CD4-positive, alpha-beta memory T cell (primary cell): ENCODE results near the gene UBE2B. TPM values are rescaled to one million over a fixed set of nuclear protein-coding genes. Genes with fewer than 3 reads are reported as not detected.
"Not testable (repeated sequence)": the region's sequence is repeated elsewhere in the genome, so short reads cannot be mapped to it uniquely, and the experiment has no call there.

ENCODE experiments used
- CTCF ChIA-PET: fragments of 350-600 bp; sonication (Branson Sonifier 250); formaldehyde crosslinking; loops from one replicate; lab custom pipeline; 2021; ENCODE audit warnings: inconsistent platforms; ENCODE audit not compliant: partially characterized antibody; lab: Charles Lee
- POLR2A ChIA-PET: fragments of 350-600 bp; sonication (Branson Sonifier 250); formaldehyde crosslinking; loops from one replicate; lab custom pipeline; 2021; ENCODE audit not compliant: partially characterized antibody; lab: Charles Lee
- DNase-seq, 5 donors: peaks; one replicate each; pipeline versions ENCODE4 v3.0.0 to v3.0.0-alpha.2; 2020 to 2022; ENCODE audit warnings: mixed read lengths in 1 of 5
- H3K27ac ChIP-seq: one replicate; pipeline ENCODE4 v1.7.0; 2013; ENCODE audit warnings: low read depth, low read length
- H3K27me3 ChIP-seq: 2 replicates; pipeline ENCODE4 v1.7.0; 2013; ENCODE audit warnings: mild to moderate bottlenecking, low read length, moderate library complexity; ENCODE audit not compliant: insufficient read depth
- H3K36me3 ChIP-seq: 2 replicates; pipeline ENCODE4 v1.7.0; 2013; ENCODE audit warnings: mild to moderate bottlenecking, low read length, moderate library complexity; ENCODE audit not compliant: insufficient read depth
- H3K4me1 ChIP-seq: 2 replicates; pipeline ENCODE4 v1.7.0; 2013; ENCODE audit warnings: mild to moderate bottlenecking, low read length, moderate library complexity; ENCODE audit not compliant: insufficient read depth
- H3K4me3 ChIP-seq, 2 donors: one replicate each; pipeline ENCODE4 v1.7.0; 2013; ENCODE audit warnings: low read length in 2 of 2, mild to moderate bottlenecking in 1 of 2
- H3K9me3 ChIP-seq, 2 donors: one replicate each; pipeline ENCODE4 v1.7.0; 2013; ENCODE audit warnings: low read length in 2 of 2, control low read depth in 1 of 2; ENCODE audit not compliant: control insufficient read depth in 1 of 2
- H3K27ac Mint-ChIP-seq, 7 donors: one replicate each; pipeline ENCODE4 v1.8.0; 2020 to 2021; ENCODE audit warnings: mixed read lengths in 7 of 7, mild to moderate bottlenecking in 6 of 7, inconsistent platforms in 3 of 7, moderate library complexity in 3 of 7
- H3K27me3 Mint-ChIP-seq, 2 donors: one replicate each; pipeline ENCODE4 v1.8.0; 2020 to 2021; ENCODE audit warnings: mixed read lengths in 2 of 2
- H3K36me3 Mint-ChIP-seq, 2 donors: one replicate each; pipeline ENCODE4 v1.8.0; 2020 to 2021; ENCODE audit warnings: mixed read lengths in 2 of 2, inconsistent platforms in 1 of 2, mild to moderate bottlenecking in 1 of 2
- H3K4me1 Mint-ChIP-seq, 4 donors: one replicate each; pipeline ENCODE4 v1.8.0; 2020 to 2021; ENCODE audit warnings: mixed read lengths in 4 of 4, mild to moderate bottlenecking in 1 of 4
- H3K4me3 Mint-ChIP-seq, 8 donors: one replicate each; pipeline ENCODE4 v1.8.0; 2020 to 2021; ENCODE audit warnings: mixed read lengths in 8 of 8, mild to moderate bottlenecking in 7 of 8, moderate library complexity in 6 of 8, inconsistent platforms in 3 of 8
- H3K9me3 Mint-ChIP-seq, 8 donors: one replicate each; pipeline ENCODE4 v1.8.0; 2020 to 2021; ENCODE audit warnings: mixed read lengths in 8 of 8, mild to moderate bottlenecking in 5 of 8, inconsistent platforms in 3 of 8, moderate library complexity in 1 of 8
- intact Hi-C: fragments of 100-400 bp; cut with micrococcal nuclease; formaldehyde crosslinking; loops from one replicate; pipeline ENCODE4 v1.15.1; 2023
- polyA plus RNA-seq, 2 donors: library from polyadenylated mRNA; unstranded; fragments of 300-500 nt; fragmentation: Illumina TruSeq; gene quantifications; one replicate each; pipeline ENCODE4 v1.2.3, GENCODE V29; 2021
- total RNA-seq, 2 experiments: library from RNA; stranded (reverse); gene quantifications; one replicate each; pipeline ENCODE4 v1.2.3, GENCODE V29; 2021

UBE2B gene
- total RNA-seq, result 100 to 1,000 TPM; 121 to 124 TPM
- polyA plus RNA-seq, result 100 to 1,000 TPM in 1 of 2 donors, 10 to 100 TPM in 1; 86.9 to 118 TPM

DNA sequence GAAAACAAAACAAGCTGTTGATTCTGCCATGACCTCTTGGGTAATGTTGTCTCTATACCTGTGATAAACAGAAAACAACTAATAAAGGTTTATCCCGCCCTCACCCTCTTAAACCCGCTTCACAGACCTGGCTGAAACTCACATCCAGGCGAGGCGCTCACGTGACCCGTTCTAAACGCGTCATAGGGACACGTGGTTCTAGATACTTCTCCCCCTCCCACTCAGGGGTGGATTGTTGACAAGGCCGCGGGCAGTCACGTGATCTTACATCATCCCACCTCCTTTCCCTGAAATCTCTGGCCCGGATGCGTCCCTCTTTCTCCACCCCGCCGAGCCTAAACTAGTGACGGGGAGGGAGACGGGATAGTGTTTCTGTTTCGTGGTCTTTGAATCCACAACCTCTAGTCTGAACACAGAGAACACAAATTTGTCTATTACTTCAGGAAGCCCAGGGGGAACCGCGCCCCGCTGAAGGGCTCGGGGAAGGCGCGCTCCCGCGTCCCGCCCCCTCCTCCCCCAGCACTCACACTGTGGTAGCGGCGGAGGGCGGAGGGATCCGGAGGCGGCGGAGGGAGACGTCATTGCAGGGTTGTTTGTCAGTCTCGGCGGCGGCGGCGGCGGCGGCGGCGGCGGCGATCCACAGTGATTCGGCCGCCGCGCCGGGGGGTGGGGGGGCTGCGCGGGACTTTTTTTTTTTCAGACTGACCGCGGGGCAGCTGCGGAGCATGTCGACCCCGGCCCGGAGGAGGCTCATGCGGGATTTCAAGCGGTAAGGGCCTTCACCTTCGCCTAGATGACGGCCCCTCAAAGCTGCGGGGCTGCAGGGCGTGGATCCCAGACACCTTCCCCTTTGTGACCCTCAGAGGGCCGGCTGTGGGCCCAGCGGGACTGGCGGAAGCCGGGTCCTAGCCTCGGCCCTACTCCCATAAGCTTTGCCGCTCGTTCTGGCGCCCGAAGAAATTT, at the start of gene UBE2B:
TSS of gene UBE2B (plus strand) at position 699 of the 963 bp plus-strand sequence. CDS start at position 726, 27 bp downstream.
- intact Hi-C loops, result loop anchor here (1.0 to 5.0 kb wide), 6 partner anchors 40 to 277 kb away; partner anchors contain the start of genes CDKN2AIPNL, JADE2, SAR1B and SEC24A
- H3K4me3 Mint-ChIP-seq, result peak within 1 kb of the TSS; percentile 96 to 99 (median 98)
- Histone ChIP-seq H3K36me3 (no peaks in the 10 kb centered on the region), H3K4me1 (peaks cover 52% of the 10 kb centered on the region), H3K4me3 (peak within 1 kb of the TSS; percentile 86 to 92), H3K27me3 (no peaks in the 10 kb centered on the region), H3K27ac (peak within 1 kb of the TSS; percentile 99), H3K9me3 (no peaks in the 10 kb centered on the region)
- peak; percentile 98 to 99 (median 98) for DNase-seq
- ChIA-PET CTCF (interaction anchor here (0.9 to 4.1 kb wide), 12 partner anchors 11 to 207 kb away, joined by 3 to 20 read pairs (median 6); partner anchors contain the start of gene CDKN2AIPNL), POLR2A (interaction anchor here (0.6 to 7.0 kb wide), 39 partner anchors 8 to 533 kb away, joined by 3 to 159 read pairs (median 4); partner anchors contain the start of genes CAMLG, CDKN2AIPNL, JADE2 and PCBD2)
- H3K27ac Mint-ChIP-seq, result peak within 1 kb of the TSS; percentile 97 to 100 (median 100)
- peaks cover 40 to 78% (median 49%) of the 10 kb centered on the region in 4 donors for H3K4me1 Mint-ChIP-seq
- H3K27me3 Mint-ChIP-seq, result peaks cover 0 to 5% of the 10 kb centered on the region in 2 donors
- peaks cover 13 to 48% of the 10 kb centered on the region in 2 donors for H3K36me3 Mint-ChIP-seq
- H3K9me3 Mint-ChIP-seq, result peaks cover 0 to 13% (median under 1%) of the 10 kb centered on the region in 8 donors

DNA sequence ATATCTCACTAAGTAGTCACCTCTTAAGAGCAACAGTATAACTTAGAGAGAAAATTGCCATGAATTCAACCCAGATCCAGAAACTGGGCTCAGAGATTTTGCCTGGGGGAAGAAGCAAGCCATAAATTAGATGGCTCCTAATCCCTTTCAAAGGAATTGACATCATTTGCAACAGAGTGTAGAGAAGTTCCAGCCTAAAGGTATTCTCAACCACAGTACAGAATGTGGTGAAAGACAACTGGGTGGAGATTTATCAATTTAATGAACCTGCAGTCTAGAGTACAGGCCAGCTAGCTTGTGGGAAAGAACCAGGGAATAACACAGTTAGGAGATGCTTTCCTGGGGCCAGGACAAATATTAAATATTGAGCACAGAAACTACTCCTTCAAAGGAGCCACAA, 44.0 kb upstream of the UBE2B start:
- Mint-ChIP-seq H3K9me3 (peaks cover 4 to 50% (median 32%) of the 10 kb centered on the region in 8 donors), H3K36me3 (peaks cover 9 to 14% of the 10 kb centered on the region in 2 donors), H3K27ac (no peak overlapping the region), H3K27me3 (no peaks in the 10 kb centered on the region), H3K4me1 (no peaks in the 10 kb centered on the region), H3K4me3 (no peak overlapping the region)
- Histone ChIP-seq H3K27me3 (no peaks in the 10 kb centered on the region), H3K36me3 (no peaks in the 10 kb centered on the region), H3K4me3 (no peak overlapping the region), H3K9me3 (peaks cover 4 to 11% of the 10 kb centered on the region in 2 donors), H3K27ac (no peak overlapping the region), H3K4me1 (no peaks in the 10 kb centered on the region)
- ChIA-PET CTCF (interaction anchor here (0.9 kb wide), 1 partner anchor 142 kb away, joined by 3 read pairs; no protein-coding TSS in a partner anchor), POLR2A (no interaction called here)
- DNase-seq, result no peak
- intact Hi-C loops, result no loop called here

DNA sequence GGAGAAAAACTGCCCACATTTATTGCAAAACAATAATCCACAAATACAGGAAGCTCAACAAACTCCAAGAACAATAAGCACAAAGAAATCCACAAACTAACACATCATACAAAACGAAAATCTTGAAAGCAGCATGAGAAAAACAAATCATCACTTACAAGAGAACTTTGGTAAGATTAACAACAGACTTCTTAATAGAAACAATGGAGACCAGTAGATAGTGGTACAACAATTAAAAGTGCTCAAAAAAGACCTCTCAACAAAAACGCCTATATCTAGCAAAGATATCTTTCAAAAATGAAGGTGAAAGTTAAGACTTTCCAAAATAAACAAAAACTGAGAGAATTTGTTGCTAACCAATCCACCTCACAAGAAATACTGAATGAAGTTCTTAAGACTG, 42.8 kb upstream of the UBE2B start:
- H3K27me3 Mint-ChIP-seq, result no peaks in the 10 kb centered on the region
- CTCF ChIA-PET, result no interaction called here

DNA sequence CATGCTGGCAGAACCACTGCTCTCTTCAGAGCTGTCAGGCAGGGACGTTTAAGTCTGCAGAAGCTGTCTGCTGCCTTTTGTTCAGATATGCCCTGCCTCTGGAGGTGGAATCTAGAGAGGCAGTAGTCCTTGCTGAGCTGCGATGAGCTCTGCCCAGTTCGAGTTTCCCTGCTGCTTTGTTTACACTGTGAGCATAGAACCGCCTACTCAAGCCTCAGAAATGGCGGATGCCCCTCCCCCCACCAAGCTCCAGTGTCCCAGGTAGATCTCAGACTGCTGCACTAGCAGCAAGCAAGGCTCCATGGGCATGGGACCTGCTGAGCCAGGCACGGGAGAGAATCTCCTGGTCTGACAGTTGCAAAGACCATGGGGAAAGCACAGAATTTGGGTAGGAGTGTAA, 34.5 kb upstream of the UBE2B start:
- POLR2A ChIA-PET, H3K4me1 ChIP-seq: not testable (repeated sequence)

More for the DNA sequence above, 42.8 kb upstream of the UBE2B start:
- H3K36me3 ChIP-seq, result no peaks in the 10 kb centered on the region
- Mint-ChIP-seq H3K9me3 (peaks cover 4 to 59% (median 45%) of the 10 kb centered on the region in 8 donors), H3K27ac (no peak overlapping the region), H3K36me3 (peaks cover 13 to 22% of the 10 kb centered on the region in 2 donors), H3K4me3 (no peak overlapping the region), H3K4me1 (no peaks in the 10 kb centered on the region)
- peaks cover 4 to 11% of the 10 kb centered on the region in 2 donors for H3K9me3 ChIP-seq
- intact Hi-C loops, result no loop called here
- H3K4me1 ChIP-seq, result no peaks in the 10 kb centered on the region
- DNase-seq, result no peak
- no peak overlapping the region for H3K4me3 ChIP-seq
- POLR2A ChIA-PET, result no interaction called here
- no peak overlapping the region for H3K27ac ChIP-seq
- H3K27me3 ChIP-seq, result no peaks in the 10 kb centered on the region

DNA sequence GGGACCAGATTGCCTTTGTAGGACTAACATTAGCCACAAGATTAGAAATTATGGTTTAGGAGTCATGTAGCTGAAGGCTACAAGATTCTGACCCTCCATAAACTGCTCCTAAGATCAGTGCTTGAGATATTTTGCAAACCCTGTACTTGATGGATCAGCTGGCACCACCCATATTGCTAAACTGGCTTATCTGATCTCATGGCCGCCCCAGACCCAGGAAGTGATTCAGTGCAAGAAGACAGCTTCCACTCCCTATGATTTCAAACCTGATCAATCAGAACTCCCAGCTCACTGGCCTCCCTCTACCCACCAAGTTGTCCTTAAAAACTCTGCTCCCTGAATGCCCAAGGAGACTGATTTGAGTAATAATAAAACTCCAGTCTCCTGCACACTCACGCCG, 27.9 kb upstream of the UBE2B start:
- POLR2A ChIA-PET, H3K4me3 Mint-ChIP-seq: not testable (repeated sequence)

More for the DNA sequence above, 34.5 kb upstream of the UBE2B start:
- H3K27ac Mint-ChIP-seq, intact Hi-C loops, H3K4me1 Mint-ChIP-seq, H3K9me3 ChIP-seq, CTCF ChIA-PET, H3K36me3 ChIP-seq, H3K4me3 ChIP-seq, H3K36me3 Mint-ChIP-seq, H3K27ac ChIP-seq, H3K27me3 ChIP-seq, H3K4me3 Mint-ChIP-seq, DNase-seq, H3K27me3 Mint-ChIP-seq: not testable (repeated sequence)
- H3K9me3 Mint-ChIP-seq, result peaks cover 0 to 36% (median 31%) of the 10 kb centered on the region in 8 donors

DNA sequence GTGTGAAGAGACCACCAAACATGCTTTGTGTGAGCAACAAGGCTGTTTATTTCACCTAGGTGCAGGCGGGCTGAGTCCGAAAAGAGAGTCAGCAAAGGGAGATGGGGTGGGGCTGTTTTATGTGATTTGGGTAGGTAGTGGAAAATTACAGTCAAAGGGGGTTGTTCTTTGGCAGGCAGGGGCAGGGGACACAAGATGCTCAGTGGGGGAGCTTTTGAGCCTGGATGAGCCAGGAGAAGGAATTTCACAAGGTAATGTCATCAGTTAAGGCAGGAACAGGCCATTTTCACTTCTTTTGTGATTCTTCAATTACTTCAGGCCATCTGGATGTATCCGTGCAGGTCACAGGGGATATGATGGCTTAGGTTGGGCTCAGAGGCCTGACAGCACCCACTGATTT, 25.9 kb upstream of the UBE2B start:
- intact Hi-C loops, H3K4me3 Mint-ChIP-seq: not testable (repeated sequence)

More for the DNA sequence above, 27.9 kb upstream of the UBE2B start:
- H3K9me3 ChIP-seq, H3K27ac ChIP-seq, DNase-seq, intact Hi-C loops, H3K27me3 ChIP-seq, H3K27me3 Mint-ChIP-seq, H3K36me3 ChIP-seq, CTCF ChIA-PET, H3K9me3 Mint-ChIP-seq, H3K36me3 Mint-ChIP-seq, H3K27ac Mint-ChIP-seq, H3K4me1 Mint-ChIP-seq, H3K4me3 ChIP-seq, H3K4me1 ChIP-seq: not testable (repeated sequence)

DNA sequence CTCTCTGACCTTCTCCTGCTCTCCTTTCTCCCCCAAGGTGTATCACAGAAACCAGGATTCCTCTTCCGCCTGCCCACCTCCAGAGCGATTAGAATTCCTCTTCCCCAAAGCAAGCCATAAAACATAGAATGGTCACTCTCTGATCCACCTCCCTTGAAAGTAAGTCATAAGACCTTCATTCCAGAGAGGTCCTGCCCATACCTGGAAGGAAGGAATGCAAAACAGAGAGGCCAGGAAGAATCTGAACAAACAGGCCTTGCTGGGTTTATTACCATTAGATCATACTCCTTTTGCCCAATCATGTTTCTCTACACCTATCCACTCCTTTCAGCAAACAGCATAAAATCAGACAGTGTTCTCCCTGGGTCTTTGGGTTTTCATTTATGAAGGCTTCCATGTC, 25.4 kb upstream of the UBE2B start:
- peaks cover 0 to 2% (median 0%) of the 10 kb centered on the region in 8 donors for H3K9me3 Mint-ChIP-seq
- Histone ChIP-seq H3K27ac (no peak overlapping the region), H3K4me1 (no peaks in the 10 kb centered on the region), H3K4me3 (no peak overlapping the region), H3K9me3 (no peaks in the 10 kb centered on the region), H3K27me3 (no peaks in the 10 kb centered on the region), H3K36me3 (no peaks in the 10 kb centered on the region)
- H3K27me3 Mint-ChIP-seq, result no peaks in the 10 kb centered on the region
- no peaks in the 10 kb centered on the region for H3K4me1 Mint-ChIP-seq
- ChIA-PET CTCF (no interaction called here), POLR2A (no interaction called here)
- H3K27ac Mint-ChIP-seq, result peak overlapping the region in 1 of 7 donors; percentile 92
- H3K36me3 Mint-ChIP-seq, result no peaks in the 10 kb centered on the region
- intact Hi-C loops, result no loop called here
- no peak overlapping the region for H3K4me3 Mint-ChIP-seq
- no peak for DNase-seq

More for the DNA sequence above, 25.9 kb upstream of the UBE2B start:
- H3K27me3 ChIP-seq, H3K4me1 ChIP-seq, CTCF ChIA-PET, H3K36me3 ChIP-seq, H3K4me1 Mint-ChIP-seq, H3K9me3 Mint-ChIP-seq, H3K27ac ChIP-seq, POLR2A ChIA-PET, H3K36me3 Mint-ChIP-seq, DNase-seq, H3K4me3 ChIP-seq, H3K27me3 Mint-ChIP-seq, H3K9me3 ChIP-seq: not testable (repeated sequence)
- peak overlapping the region in 1 of 7 donors; percentile 47 for H3K27ac Mint-ChIP-seq
